A549 (cell line): ENCODE data around the gene PTPN14.

Experiments
- EP300 ChIP-seq, 2 experiments: fragments of >200 bp; sonication (Bioruptor Twin); formaldehyde crosslinking; IDR thresholded peaks; 2 replicates in 1 of 2; 3 replicates in 1 of 2; pipeline ENCODE4 v1.6.1; 2016 to 2017
- HDAC2 ChIP-seq: fragments of 200-600 bp; sonication (generic); IDR thresholded peaks from 2 replicates; pipeline ENCODE4 v1.6.1; 2016
- JUNB ChIP-seq: fragments of >200 bp; sonication (Bioruptor Twin); formaldehyde crosslinking; IDR thresholded peaks from 2 replicates; pipeline ENCODE4 v1.6.1; 2016
- NFE2L2 ChIP-seq: fragments of 150-350 bp; conservative IDR thresholded peaks from 2 replicates; pipeline ENCODE4 v1.6.1; 2014; ENCODE audit warnings: low read length
- POLR2A ChIP-seq: IDR thresholded peaks from 2 replicates; pipeline ENCODE4 v1.6.1; 2012; ENCODE audit warnings: mild to moderate bottlenecking, low read length
- RAD21 ChIP-seq, 2 experiments: fragments of >200 bp in 1 of 2; sonication (Bioruptor Twin) in 1 of 2; formaldehyde crosslinking in 1 of 2; IDR thresholded peaks in 1 of 2; conservative IDR thresholded peaks in 1 of 2; 2 replicates in 1 of 2; 3 replicates in 1 of 2; pipeline ENCODE4 v1.6.1; 2012 to 2018; ENCODE audit warnings: inconsistent platforms in 1 of 2
- TF ChIP-seq, protein P1 (sequence below): fragments of >200 bp; sonication (Bioruptor Twin); formaldehyde crosslinking; IDR thresholded peaks from 3 replicates; pipeline ENCODE4 v1.5.1; 2016
- TF ChIP-seq, protein P2 (sequence below): fragments of 450-650 bp; IDR thresholded peaks from 2 replicates; pipeline ENCODE4 v1.6.1; 2014; ENCODE audit warnings: antibody characterized with exemption

DNA sequence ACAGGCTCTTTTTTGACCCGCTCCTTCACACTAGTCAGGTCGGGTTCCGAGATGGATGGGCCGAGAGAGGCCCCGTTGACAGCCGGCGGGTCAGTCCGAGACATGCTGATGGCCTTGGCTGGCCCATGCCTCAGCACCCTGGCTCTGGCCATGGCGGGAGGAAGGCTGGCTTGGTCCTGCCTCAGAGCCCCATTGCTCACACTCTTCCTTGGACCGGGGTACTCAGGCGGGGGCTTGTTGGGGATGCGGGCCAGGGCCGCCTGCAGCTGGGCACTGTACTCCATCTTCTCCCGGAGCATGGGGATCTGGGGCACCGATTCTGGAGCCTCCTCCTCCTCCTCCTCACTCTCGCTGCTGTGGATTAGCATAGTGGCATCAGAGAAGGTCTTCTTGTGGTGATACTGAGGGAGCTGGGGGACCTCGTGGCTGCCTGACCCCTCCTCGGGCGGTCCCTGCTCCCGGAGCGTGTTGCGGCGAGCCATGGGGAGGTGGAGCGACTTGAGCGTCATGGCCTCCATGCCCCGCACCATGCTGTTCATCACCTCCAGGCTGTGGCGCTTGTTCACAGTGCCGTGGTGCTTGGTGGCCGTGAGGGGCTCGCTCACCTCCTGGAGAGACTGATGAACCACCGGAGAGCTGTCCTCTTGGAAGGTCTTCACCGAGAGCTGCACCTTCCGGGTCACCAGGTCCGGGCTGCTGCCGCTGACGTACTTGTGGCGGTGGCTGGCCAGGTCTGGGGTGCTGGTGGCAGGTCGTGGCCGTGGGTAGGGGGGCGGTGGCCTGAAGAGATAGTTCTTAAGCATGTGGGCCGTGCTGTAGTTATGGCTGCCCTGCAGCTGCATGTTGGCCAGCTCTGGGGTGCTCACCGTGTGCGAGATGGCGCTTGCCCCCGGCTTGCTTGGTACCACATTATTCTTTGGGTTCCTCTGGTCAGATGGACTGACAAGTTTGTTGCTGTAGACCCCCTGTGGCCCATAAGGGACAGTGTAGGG is 167.7 kb downstream of the PTPN14 start:
- TF ChIP-seq HDAC2 (no peak), JUNB (no peak), POLR2A (no peak), RAD21 (conservative IDR thresholded peaks at IDR 0.05 in 1 of 2, IDR thresholded peaks at IDR 0.05 in 1 of 2) (no peak), EP300 (IDR thresholded peaks at IDR 0.05) (no peak), NFE2L2 (no peak)
- TF ChIP-seq, protein P1, sequence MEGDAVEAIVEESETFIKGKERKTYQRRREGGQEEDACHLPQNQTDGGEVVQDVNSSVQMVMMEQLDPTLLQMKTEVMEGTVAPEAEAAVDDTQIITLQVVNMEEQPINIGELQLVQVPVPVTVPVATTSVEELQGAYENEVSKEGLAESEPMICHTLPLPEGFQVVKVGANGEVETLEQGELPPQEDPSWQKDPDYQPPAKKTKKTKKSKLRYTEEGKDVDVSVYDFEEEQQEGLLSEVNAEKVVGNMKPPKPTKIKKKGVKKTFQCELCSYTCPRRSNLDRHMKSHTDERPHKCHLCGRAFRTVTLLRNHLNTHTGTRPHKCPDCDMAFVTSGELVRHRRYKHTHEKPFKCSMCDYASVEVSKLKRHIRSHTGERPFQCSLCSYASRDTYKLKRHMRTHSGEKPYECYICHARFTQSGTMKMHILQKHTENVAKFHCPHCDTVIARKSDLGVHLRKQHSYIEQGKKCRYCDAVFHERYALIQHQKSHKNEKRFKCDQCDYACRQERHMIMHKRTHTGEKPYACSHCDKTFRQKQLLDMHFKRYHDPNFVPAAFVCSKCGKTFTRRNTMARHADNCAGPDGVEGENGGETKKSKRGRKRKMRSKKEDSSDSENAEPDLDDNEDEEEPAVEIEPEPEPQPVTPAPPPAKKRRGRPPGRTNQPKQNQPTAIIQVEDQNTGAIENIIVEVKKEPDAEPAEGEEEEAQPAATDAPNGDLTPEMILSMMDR, result no peak
- TF ChIP-seq, protein P2, sequence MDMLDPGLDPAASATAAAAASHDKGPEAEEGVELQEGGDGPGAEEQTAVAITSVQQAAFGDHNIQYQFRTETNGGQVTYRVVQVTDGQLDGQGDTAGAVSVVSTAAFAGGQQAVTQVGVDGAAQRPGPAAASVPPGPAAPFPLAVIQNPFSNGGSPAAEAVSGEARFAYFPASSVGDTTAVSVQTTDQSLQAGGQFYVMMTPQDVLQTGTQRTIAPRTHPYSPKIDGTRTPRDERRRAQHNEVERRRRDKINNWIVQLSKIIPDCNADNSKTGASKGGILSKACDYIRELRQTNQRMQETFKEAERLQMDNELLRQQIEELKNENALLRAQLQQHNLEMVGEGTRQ, result no peak
